Measurements from ENCODE around the gene TAF9. TPM values are rescaled to one million over a fixed set of nuclear protein-coding genes. Genes with fewer than 3 reads are reported as not detected.

TAF9 gene
- total RNA-seq, 1 experiment from 2014 or later: 76.1 TPM

DNA sequence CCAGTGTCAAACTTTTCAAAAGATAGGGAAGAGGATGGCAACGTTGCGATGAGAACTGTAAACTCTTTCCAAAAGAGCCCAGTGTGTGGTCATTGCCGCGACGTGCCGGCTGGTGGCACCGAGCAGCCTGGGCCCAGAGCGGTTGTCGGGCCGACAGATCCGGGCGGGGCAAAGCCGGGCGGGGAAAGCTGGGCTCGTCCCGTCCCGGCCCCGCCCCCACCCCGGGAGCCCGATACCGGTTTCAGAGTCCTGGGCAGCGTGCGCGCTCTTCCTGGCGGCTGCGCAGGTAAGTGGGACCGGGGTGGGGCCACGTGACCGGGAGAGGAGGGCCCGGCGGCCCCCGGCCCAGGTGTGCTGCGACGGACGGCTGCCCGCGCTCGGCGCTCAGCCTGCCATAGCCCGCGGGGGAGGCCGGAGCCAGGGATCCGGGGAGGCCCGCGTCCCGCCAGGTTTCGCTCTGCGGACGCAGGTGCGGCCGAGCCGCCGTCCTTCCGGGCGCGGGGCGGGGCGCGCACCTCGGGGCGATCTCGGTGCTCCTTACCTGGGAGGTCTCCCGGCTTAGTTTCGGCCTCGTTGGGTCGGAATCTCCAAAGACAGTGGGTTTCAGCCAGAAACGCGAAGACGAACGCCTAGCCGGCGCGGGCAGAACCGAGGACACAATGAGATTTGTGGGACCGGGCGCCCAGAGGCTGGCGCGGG lies 45.7 kb upstream of the TAF9 start, which contains the start of gene MARVELD2 (continued):
- TF ChIP-seq, protein P1, sequence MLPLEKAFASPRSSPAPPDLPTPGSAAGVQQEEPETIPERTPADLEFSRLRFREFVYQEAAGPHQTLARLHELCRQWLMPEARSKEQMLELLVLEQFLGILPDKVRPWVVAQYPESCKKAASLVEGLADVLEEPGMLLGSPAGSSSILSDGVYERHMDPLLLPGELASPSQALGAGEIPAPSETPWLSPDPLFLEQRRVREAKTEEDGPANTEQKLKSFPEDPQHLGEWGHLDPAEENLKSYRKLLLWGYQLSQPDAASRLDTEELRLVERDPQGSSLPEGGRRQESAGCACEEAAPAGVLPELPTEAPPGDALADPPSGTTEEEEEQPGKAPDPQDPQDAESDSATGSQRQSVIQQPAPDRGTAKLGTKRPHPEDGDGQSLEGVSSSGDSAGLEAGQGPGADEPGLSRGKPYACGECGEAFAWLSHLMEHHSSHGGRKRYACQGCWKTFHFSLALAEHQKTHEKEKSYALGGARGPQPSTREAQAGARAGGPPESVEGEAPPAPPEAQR (CRISPR knock-in tag; IDR thresholded peaks at IDR 0.05): no peak
- TF ChIP-seq NFE2L1 (CRISPR knock-in tag; IDR thresholded peaks at IDR 0.05) (no peak), RORB (CRISPR knock-in tag; IDR thresholded peaks at IDR 0.05) (no peak), ERG (CRISPR knock-in tag; IDR thresholded peaks at IDR 0.05) (peak; percentile 63; the same call in 1 of the 2 replicates), ZNF416 (CRISPR knock-in tag; IDR thresholded peaks at IDR 0.05) (no peak), SOX15 (CRISPR knock-in tag; IDR thresholded peaks at IDR 0.05) (no peak), SMAD3 (CRISPR knock-in tag; IDR thresholded peaks at IDR 0.05; ENCODE audit: borderline replicate concordance) (no peak), GABPB1 (CRISPR knock-in tag; IDR thresholded peaks at IDR 0.05) (peak; percentile 31; the same call in 1 of the 2 replicates), NR1H2 (CRISPR knock-in tag; IDR thresholded peaks at IDR 0.05) (no peak), ESRRA (CRISPR knock-in tag; IDR thresholded peaks at IDR 0.05; ENCODE audit: borderline replicate concordance) (no peak), ZNF423 (CRISPR knock-in tag; IDR thresholded peaks at IDR 0.05) (peak; percentile 53), ZBTB21 (CRISPR knock-in tag; IDR thresholded peaks at IDR 0.05; ENCODE audit: borderline replicate concordance) (peak; percentile 83; the same call in 1 of the 2 replicates), EMX1 (CRISPR knock-in tag; IDR thresholded peaks at IDR 0.05) (no peak), NFATC4 (CRISPR knock-in tag; IDR thresholded peaks at IDR 0.05) (no peak), FOXP1 (CRISPR knock-in tag; IDR thresholded peaks at IDR 0.05; ENCODE audit: borderline replicate concordance) (peak; percentile 71; the same call in 1 of the 2 replicates), TEAD4 (CRISPR knock-in tag; IDR thresholded peaks at IDR 0.05) (no peak), USF2 (CRISPR knock-in tag; IDR thresholded peaks at IDR 0.05) (peak; percentile 98), ARID4B (CRISPR knock-in tag; IDR thresholded peaks at IDR 0.05; ENCODE audit: borderline replicate concordance) (peak; percentile 33; the same call in 1 of the 2 replicates), ZNF138 (CRISPR knock-in tag; conservative IDR thresholded peaks at IDR 0.05) (0 out of 2 replicates have a peak, but pooled peaks have one; percentile 76), ZNF219 (CRISPR knock-in tag; IDR thresholded peaks at IDR 0.05; ENCODE audit: borderline replicate concordance) (0 out of 2 replicates have a peak, but pooled peaks have one; percentile 14), PRDM15 (CRISPR knock-in tag; IDR thresholded peaks at IDR 0.05) (no peak), IRF2 (CRISPR knock-in tag; IDR thresholded peaks at IDR 0.05; ENCODE audit: borderline replicate concordance, low read depth) (no peak), KAT7 (CRISPR knock-in tag; IDR thresholded peaks at IDR 0.05; ENCODE audit: borderline replicate concordance) (no peak)
- TF ChIP-seq, protein P2, sequence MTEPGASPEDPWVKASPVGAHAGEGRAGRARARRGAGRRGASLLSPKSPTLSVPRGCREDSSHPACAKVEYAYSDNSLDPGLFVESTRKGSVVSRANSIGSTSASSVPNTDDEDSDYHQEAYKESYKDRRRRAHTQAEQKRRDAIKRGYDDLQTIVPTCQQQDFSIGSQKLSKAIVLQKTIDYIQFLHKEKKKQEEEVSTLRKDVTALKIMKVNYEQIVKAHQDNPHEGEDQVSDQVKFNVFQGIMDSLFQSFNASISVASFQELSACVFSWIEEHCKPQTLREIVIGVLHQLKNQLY (CRISPR knock-in tag; IDR thresholded peaks at IDR 0.05): no peak

Measured in WTC11 (cell line).